Stimulated activated CD8-positive, alpha-beta memory T cell treated with anti-CD3 and anti-CD28 coated beads, Interleukin-15, amount 100 ng/mL, for 48 hours (primary cell): ENCODE results near the gene CCDC88B.
"Not testable (repeated sequence)": the region's sequence is repeated elsewhere in the genome, so short reads cannot be mapped to it uniquely, and the experiment has no call there.

Experiments
- DNase-seq, 2 donors: peaks; one replicate each; pipeline ENCODE4 v3.0.0-alpha.2; 2020; ENCODE audit warnings: low read depth in 2 of 2

CCDC88B gene

GRCh38 chr11:64323373-64323772 is 16.6 kb upstream of the CCDC88B start:
- no peak for DNase-seq

GRCh38 chr11:64323984-64324383 is 16.0 kb upstream of the CCDC88B start:
- DNase-seq, result not testable (repeated sequence)

GRCh38 chr11:64324692-64325469 is 15.1 kb upstream of the CCDC88B start:
- no peak for DNase-seq

GRCh38 chr11:64327375-64327774 is 12.6 kb upstream of the CCDC88B start:
- no peak for DNase-seq

GRCh38 chr11:64327993-64328392 is 12.0 kb upstream of the CCDC88B start:
- no peak for DNase-seq

GRCh38 chr11:64330888-64331287 is 9.1 kb upstream of the CCDC88B start:
- DNase-seq, result no peak

- DNase-seq, result peak; percentile 81 to 82
These were observed 8.2 kb upstream of the CCDC88B start for GRCh38 chr11:64331569-64332371.

GRCh38 chr11:64333556-64333955 is 6.4 kb upstream of the CCDC88B start:
- DNase-seq, result no peak

- peak; percentile 66 to 68 for DNase-seq
These were observed 5.0 kb upstream of the CCDC88B start for GRCh38 chr11:64334764-64335735.

GRCh38 chr11:64337538-64338249 is 2.3 kb upstream of the CCDC88B start:
- DNase-seq, result no peak

GRCh38 chr11:64338716-64339115 is 1.3 kb upstream of the CCDC88B start:
- DNase-seq, result no peak

- no peak for DNase-seq
These were observed 718 bp upstream of the CCDC88B start for GRCh38 chr11:64339286-64339685.

- DNase-seq, result peak; percentile 67 to 71
These were observed 799 bp downstream of the CCDC88B start for GRCh38 chr11:64340671-64341335.

- no peak for DNase-seq
These were observed 1.4 kb downstream of the CCDC88B start for GRCh38 chr11:64341429-64341828.

GRCh38 chr11:64341851-64342791 is 2.1 kb downstream of the CCDC88B start:
- peak; percentile 85 to 89 for DNase-seq

GRCh38 chr11:64342869-64343745 is 3.1 kb downstream of the CCDC88B start:
- DNase-seq, result no peak

- no peak for DNase-seq
These were observed 4.0 kb downstream of the CCDC88B start for GRCh38 chr11:64343767-64344559.

- no peak for DNase-seq
These were observed 4.8 kb downstream of the CCDC88B start for GRCh38 chr11:64344787-64345186.
